Neural progenitor cell (in vitro differentiated cells): Measurements from ENCODE around the gene DHX34.
"Not testable (repeated sequence)": the region's sequence is repeated elsewhere in the genome, so short reads cannot be mapped to it uniquely, and the experiment has no call there.

ENCODE experiments used
- EZH2 ChIP-seq: fragments of 200-600 bp; sonication (generic); IDR thresholded peaks from 2 replicates; pipeline ENCODE4 v1.6.1; 2017; ENCODE audit warnings: antibody characterized with exemption, mild to moderate bottlenecking, moderate library complexity
- TF ChIP-seq, protein P1 (sequence below): fragments of 200-600 bp; sonication (generic); IDR thresholded peaks from 2 replicates; pipeline ENCODE4 v1.5.1; 2017; ENCODE audit warnings: antibody characterized with exemption, mild to moderate bottlenecking

DNA sequence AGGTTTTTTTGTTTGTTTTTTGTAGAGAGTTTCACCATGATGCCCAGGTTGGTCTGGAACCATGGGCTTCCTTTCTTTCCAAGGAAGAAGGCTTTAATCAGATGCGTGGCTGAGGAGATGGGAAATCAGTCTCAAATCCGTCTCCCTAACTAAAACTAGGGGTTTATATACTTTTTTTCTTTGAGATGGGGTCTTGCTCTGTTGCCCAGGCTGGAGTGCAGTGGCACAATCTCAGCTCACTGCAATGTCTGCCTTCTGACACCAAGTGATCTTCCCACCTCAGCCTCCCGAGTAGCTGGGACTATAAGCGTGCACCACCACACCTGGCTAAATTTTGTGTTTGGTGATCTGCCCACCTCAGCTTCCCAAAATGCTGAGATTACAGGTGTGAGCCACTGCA is 35.4 kb downstream of the DHX34 start:
- TF ChIP-seq, protein P1, sequence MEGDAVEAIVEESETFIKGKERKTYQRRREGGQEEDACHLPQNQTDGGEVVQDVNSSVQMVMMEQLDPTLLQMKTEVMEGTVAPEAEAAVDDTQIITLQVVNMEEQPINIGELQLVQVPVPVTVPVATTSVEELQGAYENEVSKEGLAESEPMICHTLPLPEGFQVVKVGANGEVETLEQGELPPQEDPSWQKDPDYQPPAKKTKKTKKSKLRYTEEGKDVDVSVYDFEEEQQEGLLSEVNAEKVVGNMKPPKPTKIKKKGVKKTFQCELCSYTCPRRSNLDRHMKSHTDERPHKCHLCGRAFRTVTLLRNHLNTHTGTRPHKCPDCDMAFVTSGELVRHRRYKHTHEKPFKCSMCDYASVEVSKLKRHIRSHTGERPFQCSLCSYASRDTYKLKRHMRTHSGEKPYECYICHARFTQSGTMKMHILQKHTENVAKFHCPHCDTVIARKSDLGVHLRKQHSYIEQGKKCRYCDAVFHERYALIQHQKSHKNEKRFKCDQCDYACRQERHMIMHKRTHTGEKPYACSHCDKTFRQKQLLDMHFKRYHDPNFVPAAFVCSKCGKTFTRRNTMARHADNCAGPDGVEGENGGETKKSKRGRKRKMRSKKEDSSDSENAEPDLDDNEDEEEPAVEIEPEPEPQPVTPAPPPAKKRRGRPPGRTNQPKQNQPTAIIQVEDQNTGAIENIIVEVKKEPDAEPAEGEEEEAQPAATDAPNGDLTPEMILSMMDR: not testable (repeated sequence)
- not testable (repeated sequence) for TF ChIP-seq EZH2
